NOMO-1 treated with DMSO at 0.1 percent for 48 hours (cell line): ENCODE data around the gene A2ML1.
A peak's percentile ranks its signal among the peaks of the same experiment; 100 is the strongest.
"Not testable (repeated sequence)": the region's sequence is repeated elsewhere in the genome, so short reads cannot be mapped to it uniquely, and the experiment has no call there.

Experiments used
- DNase-seq: peaks from one replicate; lab custom pipeline; 2025; ENCODE audit not compliant: unreplicated experiment; lab: John Stamatoyannopoulos, UW

A2ML1 gene

GRCh38 chr12:8816448-8817050, 5.9 kb upstream of the A2ML1 start:
- peak; percentile 39 for DNase-seq

GRCh38 chr12:8817856-8818255, 4.6 kb upstream of the A2ML1 start:
- no peak for DNase-seq

- DNase-seq, result no peak
Measured at GRCh38 chr12:8818526-8818925, 3.9 kb upstream of the A2ML1 start.

- DNase-seq, result no peak
Measured at GRCh38 chr12:8819666-8819980, 2.8 kb upstream of the A2ML1 start.

- DNase-seq, result not testable (repeated sequence)
Measured at GRCh38 chr12:8820676-8821407, 1.6 kb upstream of the A2ML1 start.

- DNase-seq, result no peak
Measured at GRCh38 chr12:8821591-8821990, 830 bp upstream of the A2ML1 start.

GRCh38 chr12:8823565-8824300, 1.3 kb downstream of the A2ML1 start:
- DNase-seq, result no peak

GRCh38 chr12:8827551-8828256, 5.3 kb downstream of the A2ML1 start:
- no peak for DNase-seq

- DNase-seq, result no peak
Measured at GRCh38 chr12:8828257-8829124, 6.1 kb downstream of the A2ML1 start.

- DNase-seq, result no peak
Measured at GRCh38 chr12:8829125-8829518, 6.7 kb downstream of the A2ML1 start.

GRCh38 chr12:8829621-8830020, 7.2 kb downstream of the A2ML1 start:
- no peak for DNase-seq

- DNase-seq, result no peak
Measured at GRCh38 chr12:8831116-8831515, 8.7 kb downstream of the A2ML1 start.

GRCh38 chr12:8832500-8832899, 10.1 kb downstream of the A2ML1 start:
- DNase-seq, result no peak

GRCh38 chr12:8834230-8834629, 11.8 kb downstream of the A2ML1 start:
- no peak for DNase-seq

- no peak for DNase-seq
Measured at GRCh38 chr12:8837291-8837690, 14.9 kb downstream of the A2ML1 start.

GRCh38 chr12:8840321-8840720, 17.9 kb downstream of the A2ML1 start:
- DNase-seq, result no peak

- DNase-seq, result no peak
Measured at GRCh38 chr12:8840938-8841633, 18.7 kb downstream of the A2ML1 start.

- DNase-seq, result no peak
Measured at GRCh38 chr12:8841778-8842177, 19.4 kb downstream of the A2ML1 start.

- no peak for DNase-seq
Measured at GRCh38 chr12:8844665-8845064, 22.2 kb downstream of the A2ML1 start.

- DNase-seq, result no peak
Measured at GRCh38 chr12:8846305-8846704, 23.9 kb downstream of the A2ML1 start.
